GM18520 (cell line): ENCODE results near the gene REXO5.
A peak's percentile ranks its signal among the peaks of the same experiment; 100 is the strongest.

Source experiments
- ATAC-seq: cut with Tn5 transposase; IDR thresholded peaks from one replicate; pipeline ENCODE4 v1.9.1; 2021; ENCODE audit not compliant: unreplicated experiment

The REXO5 gene

DNA sequence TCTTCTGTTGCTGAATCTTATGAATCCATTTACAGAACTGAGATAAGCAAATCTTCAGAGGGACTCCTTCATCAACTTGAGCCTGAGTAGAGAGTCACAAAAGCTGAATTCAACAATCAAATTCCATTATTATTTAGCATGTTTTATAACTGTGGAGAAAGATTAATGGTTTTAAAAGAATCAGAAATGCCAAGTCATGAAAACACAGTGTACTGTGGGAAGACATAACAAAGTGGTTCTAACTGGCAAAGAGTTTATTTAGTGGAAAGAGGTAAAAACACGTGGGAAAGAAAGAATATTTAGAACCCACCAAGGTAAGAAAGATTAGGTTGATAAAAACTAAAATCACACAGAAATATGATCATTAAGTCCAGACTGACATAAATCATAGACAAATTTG, 5.0 kb upstream of the REXO5 start:
- no peak for ATAC-seq

DNA sequence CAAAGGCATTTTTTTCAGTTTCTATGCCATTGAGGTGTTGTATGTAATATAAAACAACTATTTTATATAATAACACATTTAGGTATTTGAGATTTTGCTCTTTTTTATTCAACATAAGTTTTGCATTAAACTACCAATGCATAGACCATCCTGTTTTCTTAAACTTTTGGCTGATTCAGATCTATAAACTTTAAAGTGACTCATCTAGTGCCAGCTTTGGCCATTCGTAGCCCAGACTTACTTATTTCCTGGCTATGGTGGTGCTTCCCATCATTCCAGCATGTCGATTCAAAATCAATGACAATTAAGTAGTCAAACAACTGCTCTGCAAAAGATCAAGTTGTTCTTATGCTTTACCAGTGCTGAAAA, 3.2 kb upstream of the REXO5 start:
- ATAC-seq: no peak

DNA sequence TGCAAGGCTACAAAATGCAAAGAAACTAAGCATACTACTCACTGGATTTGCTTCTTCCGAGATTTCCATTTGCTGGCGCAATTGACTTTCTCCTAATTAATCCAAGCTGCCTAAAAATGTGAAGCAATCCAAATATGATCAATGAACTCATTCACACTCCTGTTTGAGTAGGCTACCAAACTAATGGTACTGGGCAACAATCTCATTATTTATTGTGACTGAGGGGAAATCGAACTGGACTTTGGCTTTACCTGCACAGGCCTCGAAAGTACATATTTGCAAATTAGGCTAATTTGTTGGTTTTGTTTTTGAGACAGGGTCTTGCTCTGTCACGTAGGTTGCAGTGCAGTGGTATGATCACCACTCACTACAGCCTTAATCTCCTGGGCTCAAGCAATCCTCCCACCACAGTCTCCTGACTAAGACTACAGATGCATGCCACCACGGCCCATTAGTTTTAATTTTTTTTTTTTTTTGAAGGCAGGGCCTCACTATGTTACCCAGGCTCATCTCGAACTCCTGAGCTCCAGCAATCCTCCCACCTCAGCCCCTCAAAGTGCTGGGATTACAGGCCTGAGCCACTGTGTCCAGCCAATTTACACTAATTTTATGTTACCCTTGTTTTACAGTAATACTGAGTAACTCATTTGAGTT, 2.6 kb upstream of the REXO5 start:
- ATAC-seq: no peak

DNA sequence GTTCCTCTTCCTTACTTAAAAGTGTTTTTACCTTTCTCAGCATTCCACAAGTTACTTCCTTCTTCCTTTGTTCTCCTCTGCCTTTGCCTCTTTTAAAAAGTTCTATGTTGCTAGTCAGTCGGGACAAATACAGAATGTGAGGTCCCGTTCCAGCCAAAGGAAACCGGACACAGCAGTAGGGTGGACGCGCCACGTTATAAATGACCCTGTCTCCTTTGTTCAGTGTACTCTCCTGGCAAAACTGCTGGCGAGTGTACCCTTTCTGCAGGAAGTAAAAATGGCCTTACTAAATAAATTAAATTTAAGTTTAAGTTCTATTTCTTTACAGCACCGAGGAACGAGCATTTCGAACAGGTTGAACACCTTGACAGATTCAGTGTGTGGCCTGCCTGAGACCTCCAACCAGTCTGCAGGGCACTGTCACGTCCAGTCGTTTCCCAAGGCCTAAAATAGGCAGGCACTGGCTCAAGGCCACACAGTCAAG, 601 bp upstream of the REXO5 start:
- peak; percentile 4 for ATAC-seq

DNA sequence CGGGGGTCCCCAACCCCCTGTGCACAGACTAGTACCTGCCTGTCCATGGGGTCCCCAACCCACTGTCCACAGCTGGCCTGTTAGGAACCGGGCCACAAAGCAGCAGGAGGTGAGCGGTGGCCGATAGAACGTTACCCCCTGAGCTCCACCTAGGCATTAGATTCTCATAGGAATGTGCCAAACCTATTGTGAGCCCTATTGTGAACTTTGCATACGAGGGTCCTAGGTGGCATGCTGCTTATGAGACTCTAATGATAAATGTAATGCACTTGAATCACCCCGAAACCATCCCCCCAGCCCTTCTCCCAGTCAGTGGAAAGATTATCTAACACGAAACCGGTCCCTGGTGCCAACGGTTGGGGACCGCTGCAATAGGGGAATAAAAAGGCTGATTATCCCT, 1.5 kb downstream of the REXO5 start:
- no peak for ATAC-seq

DNA sequence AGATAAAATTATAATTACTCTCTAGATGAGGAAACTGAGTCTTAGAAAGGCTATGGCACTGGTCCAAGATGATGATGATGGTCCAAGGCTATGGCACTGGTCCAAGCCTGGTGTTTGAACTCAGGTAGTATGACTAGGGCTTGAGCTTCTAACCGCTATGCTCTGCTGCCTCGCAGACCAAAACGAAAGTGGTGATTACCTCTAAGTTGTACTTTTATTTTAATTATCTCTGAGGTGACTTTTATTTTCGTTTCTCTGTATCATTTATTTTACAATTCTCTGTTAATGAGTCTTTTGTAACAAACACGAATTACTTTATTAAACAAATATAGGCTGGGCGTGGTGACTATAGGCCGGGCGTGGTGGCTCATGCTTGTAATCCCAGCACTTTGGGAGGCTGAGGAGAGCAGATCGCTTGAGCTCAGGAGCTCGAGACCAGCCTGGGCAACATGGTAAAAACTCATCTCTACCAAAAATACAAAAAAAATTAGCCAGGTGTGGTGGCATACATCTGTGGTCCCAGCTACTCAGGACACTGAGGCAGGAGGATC, 5.6 kb downstream of the REXO5 start:
- ATAC-seq: no peak

DNA sequence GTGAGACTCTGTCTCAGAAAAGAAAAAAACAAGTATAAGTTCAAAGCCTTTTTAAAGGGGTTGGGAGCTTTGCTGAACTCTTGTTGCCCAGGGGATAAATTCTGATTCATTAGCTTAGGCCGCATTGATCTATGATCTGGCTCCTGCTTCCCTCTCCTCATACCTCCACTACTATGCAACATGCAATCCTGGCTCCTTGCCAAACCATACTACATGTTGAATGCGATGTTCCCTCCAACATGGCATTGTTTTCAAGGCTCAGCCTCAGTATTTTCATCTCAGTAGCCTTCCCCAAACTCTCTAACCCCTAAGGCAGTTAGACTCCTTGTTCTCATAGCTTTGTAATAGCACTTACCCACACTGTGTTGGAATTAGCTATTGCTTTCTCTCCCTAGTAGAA, 6.2 kb downstream of the REXO5 start:
- ATAC-seq: no peak

DNA sequence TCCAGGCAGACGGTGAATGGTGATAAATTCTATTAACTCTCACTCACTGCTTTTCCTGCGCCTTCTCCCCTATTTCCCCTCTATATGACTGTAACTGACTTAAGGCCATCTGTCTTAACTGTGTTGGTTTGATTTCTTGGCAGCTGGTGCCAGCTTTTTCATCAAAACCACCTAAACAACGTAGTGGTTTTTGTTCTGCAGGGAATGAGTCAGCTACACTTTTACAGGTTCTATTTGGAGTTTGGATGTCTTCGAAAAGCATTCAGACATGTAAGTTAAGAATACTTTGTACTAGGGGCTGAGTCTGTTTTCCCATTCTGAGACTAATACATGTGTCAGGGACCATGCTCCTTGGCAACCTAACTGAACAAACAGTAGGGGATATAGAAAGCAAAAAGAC, 8.5 kb downstream of the REXO5 start:
- no peak for ATAC-seq

DNA sequence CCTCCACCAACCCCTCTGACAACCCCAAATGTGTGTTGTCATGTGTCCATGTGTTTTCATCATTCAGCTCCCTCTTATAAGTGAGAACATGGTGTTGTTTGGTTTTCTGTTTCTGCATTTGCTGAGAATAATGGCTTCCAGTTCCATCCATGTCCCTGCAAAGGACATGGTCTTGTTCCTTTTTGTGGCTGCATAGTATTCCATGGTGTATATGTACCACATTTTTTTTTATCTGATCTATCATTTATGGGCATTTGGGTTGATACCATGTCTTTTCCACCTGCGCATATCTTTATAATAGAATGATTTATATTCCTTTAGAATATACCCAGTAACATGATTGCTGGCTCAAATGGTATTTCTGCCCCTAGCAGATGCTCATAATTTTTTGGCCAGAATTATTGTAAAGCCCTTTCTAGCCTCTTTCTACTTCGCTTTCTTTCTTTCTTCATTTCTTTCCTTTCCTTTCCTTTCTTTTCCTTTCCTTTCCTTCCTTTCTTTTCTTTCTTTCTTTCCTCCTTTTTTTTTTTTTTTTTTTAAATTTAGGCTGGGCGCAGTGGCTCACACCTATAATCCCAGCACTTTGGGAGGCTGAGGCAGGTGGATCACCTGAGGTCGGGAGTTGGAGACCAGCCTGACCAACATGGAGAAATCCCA, 12.7 kb downstream of the REXO5 start:
- ATAC-seq: no peak

DNA sequence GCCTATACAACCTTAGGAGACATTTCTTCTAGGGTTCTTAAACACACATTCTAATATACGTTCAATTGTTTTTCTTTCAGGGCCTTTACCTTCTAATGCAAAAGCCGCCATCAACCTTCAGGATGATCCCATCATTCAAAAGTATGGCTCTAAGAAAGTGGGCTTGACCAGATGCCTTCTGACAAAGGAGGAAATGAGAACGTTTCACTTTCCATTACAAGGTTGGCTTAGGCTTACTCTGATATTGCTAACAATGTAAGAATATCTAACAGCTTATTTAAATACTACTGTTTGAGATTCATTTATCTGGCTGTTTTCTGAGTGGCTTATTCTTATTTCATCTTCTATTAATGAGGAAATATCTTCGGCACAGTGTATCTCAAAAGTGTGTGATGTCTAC, 15.4 kb downstream of the REXO5 start:
- no peak for ATAC-seq

DNA sequence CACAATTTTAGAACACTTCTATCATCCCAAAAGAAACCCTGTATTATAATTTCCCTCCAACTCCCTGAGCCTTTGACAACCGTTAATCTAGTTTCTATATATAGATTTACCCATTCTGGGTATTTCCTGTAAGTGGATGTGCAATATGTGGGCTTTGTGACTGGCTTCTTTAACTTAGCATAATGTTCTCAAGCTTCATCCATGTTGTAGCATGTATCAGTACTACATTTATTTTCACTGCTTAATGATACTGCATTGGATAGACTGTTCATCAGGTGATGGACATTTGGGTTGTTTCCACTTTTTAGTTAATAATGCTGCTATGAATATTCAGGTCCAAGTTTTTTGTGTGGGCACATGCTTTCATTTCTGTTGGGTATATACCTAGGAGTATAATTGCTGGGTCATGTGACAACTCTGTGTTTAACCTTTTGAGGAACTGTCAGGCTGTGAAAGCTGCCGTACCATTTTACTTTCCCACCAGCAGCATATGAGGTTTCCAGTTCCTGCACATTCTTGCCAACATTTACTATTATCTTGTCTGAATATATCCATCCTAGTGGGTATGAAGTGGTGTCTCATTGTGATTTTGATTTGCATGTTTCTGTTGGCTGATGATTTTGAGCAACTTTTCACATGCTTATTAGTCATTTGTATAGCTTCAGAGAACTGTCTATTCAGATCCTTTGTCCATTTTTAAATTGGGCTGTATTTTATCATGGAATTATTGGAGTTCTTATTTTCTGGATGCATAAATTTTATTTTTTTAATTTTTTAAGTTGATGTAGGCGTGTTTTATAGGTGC, 16.4 kb downstream of the REXO5 start:
- no peak for ATAC-seq

DNA sequence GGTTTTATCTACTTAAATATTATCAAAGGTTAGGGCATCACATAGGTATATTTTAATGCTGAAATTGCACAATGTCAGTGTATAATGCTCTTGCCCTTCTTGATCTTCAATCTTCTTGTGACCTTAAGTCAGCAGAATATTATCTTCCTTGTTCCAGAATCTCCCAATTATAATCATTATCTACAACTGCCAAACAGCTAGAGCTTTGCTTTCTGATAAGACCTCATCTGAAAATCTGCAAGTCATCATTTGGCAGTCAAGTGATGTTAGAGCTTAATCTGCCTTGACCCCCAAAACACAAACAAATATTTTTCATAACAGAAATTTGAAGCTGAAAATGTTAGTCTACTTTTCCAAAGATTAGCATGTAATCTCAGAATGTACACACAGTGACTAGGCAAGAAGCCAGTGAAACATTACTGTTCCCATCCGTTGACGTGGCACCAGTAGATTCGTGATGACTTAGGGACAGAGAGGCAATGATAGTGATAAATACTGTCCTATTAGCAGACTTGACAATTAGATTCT, 19.8 kb downstream of the REXO5 start:
- no peak for ATAC-seq

DNA sequence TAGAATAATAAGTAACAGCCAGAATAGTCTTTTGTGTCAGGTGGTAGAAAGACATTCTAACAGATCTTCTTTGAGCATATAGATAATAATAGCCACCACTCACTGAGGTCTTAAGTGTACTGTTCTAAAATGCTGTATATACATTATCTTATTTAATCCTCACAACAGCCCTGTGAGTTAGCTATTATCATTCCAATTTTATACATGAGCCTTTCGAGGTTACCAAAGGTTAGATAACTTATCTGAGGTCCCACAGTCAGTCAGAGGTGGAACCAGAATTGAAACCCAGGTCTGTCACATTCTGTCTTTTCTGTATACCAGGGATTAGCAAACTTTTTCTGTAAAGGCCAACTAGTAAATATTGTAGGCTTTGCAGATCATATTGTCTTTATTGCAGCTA, 23.2 kb downstream of the REXO5 start:
- no peak for ATAC-seq

DNA sequence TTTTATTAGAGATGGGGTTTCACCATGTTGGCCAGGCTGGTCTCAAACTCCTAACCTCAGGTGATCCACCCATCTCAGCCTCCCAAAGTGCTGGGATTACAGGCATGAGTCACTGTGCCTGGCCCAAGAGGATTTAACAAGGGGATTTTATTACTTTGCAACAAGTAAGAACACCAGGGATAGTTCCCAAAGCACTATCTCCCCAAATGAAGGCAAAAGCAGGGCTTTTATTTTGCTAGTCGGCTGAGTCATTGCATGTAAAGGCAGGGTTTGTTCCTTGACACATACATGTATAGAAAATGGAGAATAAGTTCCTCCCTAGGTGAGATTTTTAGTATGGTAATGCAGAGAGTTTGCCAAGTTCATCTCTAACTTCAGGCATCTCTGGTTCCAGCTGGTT, 24.0 kb downstream of the REXO5 start:
- ATAC-seq: no peak

DNA sequence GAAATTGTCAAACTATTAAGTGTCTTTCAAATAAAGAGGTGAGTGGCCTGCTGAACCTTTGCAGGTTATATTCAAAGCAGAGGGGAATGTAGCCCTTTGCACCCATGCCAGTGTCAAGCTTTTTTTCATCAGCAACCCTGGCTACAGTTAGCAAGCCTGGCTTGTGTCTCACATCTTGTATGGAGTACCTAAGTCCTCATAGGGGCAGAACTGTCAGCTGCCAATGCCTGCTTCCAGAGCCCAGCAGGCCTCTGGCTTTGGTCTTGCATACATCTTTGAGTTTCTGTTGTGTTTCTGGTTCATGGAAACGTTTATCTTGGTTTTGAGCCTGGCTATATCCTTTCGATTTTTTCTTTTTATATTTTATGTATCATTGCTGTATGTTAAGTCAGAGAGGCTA, 26.8 kb downstream of the REXO5 start:
- ATAC-seq: no peak

DNA sequence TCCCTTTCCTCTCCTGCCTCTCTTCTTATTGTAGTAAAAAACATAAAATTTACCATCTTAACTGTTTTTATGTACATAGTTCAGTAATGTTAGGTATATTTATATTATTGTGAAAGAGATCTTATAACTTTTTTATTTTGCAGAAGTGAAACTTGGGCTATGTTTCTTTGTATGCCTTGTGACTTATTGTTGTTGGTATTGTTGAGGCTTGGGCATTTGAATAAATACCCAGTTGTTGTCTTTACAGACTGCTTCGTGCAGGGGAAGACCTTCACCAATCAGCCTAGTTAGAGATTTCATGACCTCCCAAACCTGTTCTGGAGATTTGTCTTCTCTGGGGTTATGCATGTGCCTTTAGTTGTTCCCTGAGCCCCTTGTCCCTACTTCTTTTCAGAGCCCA, 31.9 kb downstream of the REXO5 start:
- no peak for ATAC-seq

DNA sequence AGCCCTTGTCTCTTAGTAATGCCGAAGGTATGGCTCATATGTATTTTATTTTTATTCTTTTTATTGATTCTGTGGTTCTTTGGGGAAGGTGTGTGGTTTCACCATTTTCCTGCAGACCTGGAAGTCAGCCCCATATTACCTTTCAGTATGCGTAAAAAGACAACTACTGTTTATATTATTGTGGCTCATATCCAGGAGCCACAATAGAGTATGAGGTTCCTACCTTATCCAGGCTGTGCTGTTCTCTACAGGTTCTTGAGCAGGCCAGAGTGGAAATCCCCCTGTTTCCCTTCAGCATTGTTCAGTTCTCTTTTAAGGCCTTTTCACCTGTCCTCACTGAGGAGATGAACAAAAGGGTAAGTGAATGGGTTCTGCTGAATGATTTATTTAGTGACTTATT, 33.2 kb downstream of the REXO5 start:
- ATAC-seq: no peak

DNA sequence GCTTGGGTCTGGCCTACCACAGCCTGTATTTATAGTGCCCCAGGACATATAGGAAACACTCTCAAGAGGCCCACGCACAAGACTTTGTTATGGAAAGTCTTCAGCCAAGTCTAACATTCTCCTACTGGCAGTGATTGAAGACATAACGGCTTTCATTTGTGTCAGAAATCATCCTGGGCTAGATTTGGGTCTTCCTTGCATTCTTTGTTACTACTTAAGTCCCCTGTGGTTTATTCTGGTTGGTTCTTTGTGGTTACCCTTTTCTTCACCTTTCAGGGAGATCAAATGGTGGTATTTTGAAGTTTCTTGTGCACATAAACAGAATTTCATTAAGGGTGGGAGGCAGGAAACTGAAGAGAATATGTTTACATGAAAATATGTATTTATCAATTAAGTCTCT, 37.7 kb downstream of the REXO5 start:
- ATAC-seq: no peak

DNA sequence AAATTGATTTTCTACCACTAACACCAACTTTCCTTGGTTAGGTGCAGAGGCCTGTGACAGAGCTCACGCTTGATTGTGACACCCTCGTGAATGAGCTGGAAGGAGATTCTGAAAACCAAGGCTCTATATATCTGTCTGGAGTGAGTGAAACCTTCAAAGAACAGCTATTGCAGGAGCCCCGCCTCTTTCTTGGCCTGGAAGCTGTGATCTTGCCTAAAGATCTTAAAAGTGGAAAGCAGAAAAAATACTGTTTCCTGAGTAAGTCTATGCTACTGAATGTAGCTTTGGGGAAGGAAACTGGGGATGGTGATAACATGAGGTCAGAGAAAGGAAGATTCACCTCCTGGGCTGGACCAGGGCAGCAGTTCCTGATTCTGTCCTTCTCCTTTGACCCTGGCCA, 38.3 kb downstream of the REXO5 start:
- ATAC-seq: no peak

DNA sequence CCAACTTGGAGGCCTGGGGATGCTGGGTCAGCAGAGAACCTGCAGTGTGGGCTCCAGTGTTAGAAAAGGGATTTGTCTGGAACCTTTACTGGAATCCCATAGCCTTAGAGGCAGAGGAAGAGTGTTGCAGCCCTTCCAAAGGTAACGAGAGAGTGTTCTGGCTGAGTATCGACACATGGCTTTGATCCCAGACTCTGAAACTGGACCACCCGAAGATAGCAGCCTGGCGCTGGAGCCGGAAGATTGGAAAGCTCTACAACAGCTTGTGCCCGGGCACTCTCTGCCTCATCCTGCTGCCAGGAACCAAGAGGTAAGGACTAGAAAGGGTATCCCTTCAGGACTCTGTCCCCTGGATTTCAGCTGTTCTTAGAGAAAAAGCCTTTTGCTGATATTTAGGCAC, 39.7 kb downstream of the REXO5 start:
- ATAC-seq: no peak

DNA sequence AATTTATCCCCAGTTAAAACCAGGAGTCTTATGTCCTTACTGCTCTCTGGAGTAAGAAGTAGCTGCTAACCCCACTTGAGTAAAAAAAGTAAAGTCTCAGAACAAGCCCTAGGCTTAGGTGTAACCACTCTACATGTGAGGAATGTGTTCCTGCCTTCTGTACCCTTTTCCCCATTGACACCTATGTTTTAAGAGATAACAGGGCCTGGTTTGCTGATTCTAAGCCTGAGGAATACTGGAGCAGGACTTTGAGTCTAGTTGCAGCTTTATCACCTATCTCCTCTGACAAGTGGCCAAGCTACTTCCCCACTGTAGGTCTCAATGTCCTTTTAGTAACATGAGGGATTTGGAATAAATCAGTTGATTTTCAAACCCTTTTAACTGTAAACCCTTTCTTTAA, 40.2 kb downstream of the REXO5 start:
- ATAC-seq: no peak

DNA sequence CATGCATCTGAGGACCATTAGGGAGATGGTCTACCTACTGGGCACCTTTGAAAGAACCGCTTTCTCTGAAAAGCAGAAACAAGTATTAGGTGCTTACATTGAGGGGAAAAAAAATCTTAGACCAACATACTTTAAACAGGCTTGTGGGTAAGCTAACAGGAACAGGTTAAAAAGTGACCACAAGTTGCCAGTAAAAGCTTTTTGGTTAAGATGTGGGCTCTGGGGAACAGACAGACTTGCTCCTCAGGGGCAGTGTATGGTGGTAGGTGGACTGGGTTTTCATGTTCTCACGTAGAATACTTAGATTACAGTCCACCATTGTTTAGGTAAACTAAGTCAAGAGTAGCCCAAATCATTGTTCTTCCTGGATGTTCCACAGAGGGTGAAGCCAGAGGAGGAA, 41.2 kb downstream of the REXO5 start:
- ATAC-seq: no peak
